Measurements from ENCODE around the gene RGS16.

The RGS16 gene

DNA sequence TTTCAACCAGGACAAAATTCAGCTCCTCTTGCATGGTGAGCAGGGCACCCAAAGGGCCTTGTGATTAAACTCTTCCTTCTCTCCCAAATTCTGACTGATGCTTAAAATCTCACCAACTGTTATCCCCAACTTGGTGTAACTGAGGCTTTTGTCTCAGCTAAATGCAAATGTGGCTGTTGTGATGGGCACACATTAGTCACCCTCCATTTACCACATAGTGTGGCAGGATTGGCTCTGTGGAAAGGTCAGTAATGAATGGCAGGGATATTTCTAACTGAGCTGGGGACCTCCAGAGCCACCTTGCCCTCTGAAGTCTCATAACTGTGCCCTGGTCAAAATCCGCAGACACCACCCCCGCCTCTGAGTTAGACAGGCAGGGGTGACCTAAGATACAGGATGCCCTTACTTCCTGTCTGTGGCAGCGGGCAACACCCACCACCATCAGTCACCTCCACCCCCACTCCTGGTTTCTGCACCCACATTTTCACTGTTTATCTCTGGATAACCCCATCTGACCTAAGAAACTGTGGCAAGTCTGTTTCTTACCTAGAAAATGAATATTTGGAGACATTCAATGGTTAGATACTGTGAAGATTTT is 25.4 kb upstream of the RGS16 start:
- WGBS, 2 experiments (ENCODE audit: insufficient coverage in 2 of 2) = 100% methylated on average over 3 of the region's 3 CpGs
- H3K4me3 ChIP-seq (ENCODE audit: extremely low read depth, insufficient read depth, low read length, poor library complexity, severe bottlenecking) = no peak overlapping the region
- H3K36me3 ChIP-seq (ENCODE audit: control insufficient read depth, insufficient read depth, low read length) = no peaks in the 10 kb centered on the region
- no peak overlapping the region for H3K27ac ChIP-seq (ENCODE audit: low read depth, low read length, severe bottlenecking)
- H3K9me3 ChIP-seq (ENCODE audit: control insufficient read depth, low read length) = no peaks in the 10 kb centered on the region
- H3K4me1 ChIP-seq (ENCODE audit: control insufficient read depth, insufficient read depth, low read length, poor library complexity, severe bottlenecking) = peaks cover 50% of the 10 kb centered on the region

DNA sequence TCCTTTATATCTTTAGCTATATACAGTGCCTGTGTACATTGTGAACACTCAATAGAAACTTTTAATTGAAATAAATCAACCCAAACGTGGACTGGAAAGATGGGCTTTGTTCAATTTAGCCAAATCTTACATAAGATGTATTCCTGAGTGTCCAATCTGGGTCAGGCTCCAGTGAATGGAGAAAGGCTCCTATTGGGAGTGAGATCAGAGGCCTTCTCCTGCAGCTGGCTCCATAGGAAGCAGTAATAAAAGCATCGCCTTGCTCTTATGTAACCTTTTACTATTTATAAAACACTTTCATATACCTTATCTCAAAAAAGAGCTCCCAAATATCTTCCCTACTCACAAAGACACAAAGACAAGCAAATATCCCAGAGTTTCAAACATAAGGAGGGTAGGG is 24.9 kb upstream of the RGS16 start:
- no peak overlapping the region for H3K27ac ChIP-seq (ENCODE audit: low read depth, low read length, severe bottlenecking)
- no peaks in the 10 kb centered on the region for H3K9me3 ChIP-seq (ENCODE audit: control insufficient read depth, low read length)
- peaks cover 50% of the 10 kb centered on the region for H3K4me1 ChIP-seq (ENCODE audit: control insufficient read depth, insufficient read depth, low read length, poor library complexity, severe bottlenecking)
- no peaks in the 10 kb centered on the region for H3K36me3 ChIP-seq (ENCODE audit: control insufficient read depth, insufficient read depth, low read length)
- 80 to 89% methylated on average over 1 of the region's 2 CpGs for WGBS, 2 experiments (ENCODE audit: insufficient coverage in 2 of 2)
- H3K4me3 ChIP-seq (ENCODE audit: extremely low read depth, insufficient read depth, low read length, poor library complexity, severe bottlenecking) = no peak overlapping the region

- H3K4me3 ChIP-seq (ENCODE audit: extremely low read depth, insufficient read depth, low read length, poor library complexity, severe bottlenecking) = no peak overlapping the region
- no peaks in the 10 kb centered on the region for H3K36me3 ChIP-seq (ENCODE audit: control insufficient read depth, insufficient read depth, low read length)
- H3K4me1 ChIP-seq (ENCODE audit: control insufficient read depth, insufficient read depth, low read length, poor library complexity, severe bottlenecking) = peaks cover 48% of the 10 kb centered on the region
- no peaks in the 10 kb centered on the region for H3K9me3 ChIP-seq (ENCODE audit: control insufficient read depth, low read length)
- H3K27ac ChIP-seq (ENCODE audit: low read depth, low read length, severe bottlenecking) = no peak overlapping the region
- WGBS, 2 experiments (ENCODE audit: insufficient coverage in 2 of 2) = 80% methylated on average over 1 of the region's 1 CpG; no CpG with 5 or more reads in 1 of the 2 experiments
These were observed 24.5 kb upstream of the RGS16 start for GRCh38 chr1:182628657-182629056.

DNA sequence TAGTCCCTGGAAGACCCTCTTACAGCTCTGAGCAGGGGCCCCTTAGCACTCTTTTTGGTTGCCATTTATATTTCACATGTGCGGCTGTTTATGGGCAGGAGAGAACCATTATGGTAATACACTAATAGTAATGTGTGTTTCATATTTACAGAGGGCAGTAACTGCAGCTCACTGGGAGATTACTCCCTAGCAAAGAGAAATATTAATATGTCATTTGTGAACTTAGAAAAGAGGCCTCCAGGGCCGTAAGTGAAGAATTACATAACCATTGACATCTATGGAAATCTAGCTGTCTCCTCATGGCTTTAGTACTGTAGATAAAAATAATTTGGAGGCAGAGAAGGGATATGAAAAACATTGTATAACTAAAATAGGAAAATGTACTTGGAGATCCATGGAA is 23.4 kb upstream of the RGS16 start:
- H3K9me3 ChIP-seq (ENCODE audit: control insufficient read depth, low read length) = no peaks in the 10 kb centered on the region
- no CpG with 5 or more reads among the region's 2 CpGs for whole genome bisulfite sequencing, 2 experiments (ENCODE audit: insufficient coverage in 2 of 2)
- H3K4me3 ChIP-seq (ENCODE audit: extremely low read depth, insufficient read depth, low read length, poor library complexity, severe bottlenecking) = no peak overlapping the region
- no peak overlapping the region for H3K27ac ChIP-seq (ENCODE audit: low read depth, low read length, severe bottlenecking)
- peaks cover 43% of the 10 kb centered on the region for H3K4me1 ChIP-seq (ENCODE audit: control insufficient read depth, insufficient read depth, low read length, poor library complexity, severe bottlenecking)
- H3K36me3 ChIP-seq (ENCODE audit: control insufficient read depth, insufficient read depth, low read length) = no peaks in the 10 kb centered on the region

DNA sequence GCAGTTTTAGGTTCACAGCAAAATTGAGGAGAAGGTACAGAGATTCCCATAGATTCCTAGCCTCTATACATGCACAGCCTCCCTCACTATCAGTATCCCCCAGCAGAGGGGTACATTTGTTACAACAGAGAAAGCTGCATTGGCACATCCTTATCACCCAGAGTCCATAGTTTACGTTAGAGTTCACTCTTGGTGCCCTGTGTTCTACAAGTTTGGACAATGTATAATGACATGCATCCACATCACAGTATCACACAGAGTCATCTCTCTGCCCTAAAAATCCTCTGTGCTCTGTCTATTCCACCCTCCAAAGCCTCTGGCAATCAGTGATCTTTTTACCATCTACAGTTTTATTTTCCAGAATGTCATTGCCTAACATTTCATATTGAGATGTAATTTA is 22.3 kb upstream of the RGS16 start:
- H3K9me3 ChIP-seq (ENCODE audit: control insufficient read depth, low read length) = no peaks in the 10 kb centered on the region
- no peaks in the 10 kb centered on the region for H3K36me3 ChIP-seq (ENCODE audit: control insufficient read depth, insufficient read depth, low read length)
- H3K4me1 ChIP-seq (ENCODE audit: control insufficient read depth, insufficient read depth, low read length, poor library complexity, severe bottlenecking) = peaks cover 40% of the 10 kb centered on the region
- no peak overlapping the region for H3K27ac ChIP-seq (ENCODE audit: low read depth, low read length, severe bottlenecking)
- 100% methylated on average over 1 of the region's 1 CpG; no CpG with 5 or more reads in 1 of the 2 experiments for WGBS, 2 experiments (ENCODE audit: insufficient coverage in 2 of 2)
- no peak overlapping the region for H3K4me3 ChIP-seq (ENCODE audit: extremely low read depth, insufficient read depth, low read length, poor library complexity, severe bottlenecking)

DNA sequence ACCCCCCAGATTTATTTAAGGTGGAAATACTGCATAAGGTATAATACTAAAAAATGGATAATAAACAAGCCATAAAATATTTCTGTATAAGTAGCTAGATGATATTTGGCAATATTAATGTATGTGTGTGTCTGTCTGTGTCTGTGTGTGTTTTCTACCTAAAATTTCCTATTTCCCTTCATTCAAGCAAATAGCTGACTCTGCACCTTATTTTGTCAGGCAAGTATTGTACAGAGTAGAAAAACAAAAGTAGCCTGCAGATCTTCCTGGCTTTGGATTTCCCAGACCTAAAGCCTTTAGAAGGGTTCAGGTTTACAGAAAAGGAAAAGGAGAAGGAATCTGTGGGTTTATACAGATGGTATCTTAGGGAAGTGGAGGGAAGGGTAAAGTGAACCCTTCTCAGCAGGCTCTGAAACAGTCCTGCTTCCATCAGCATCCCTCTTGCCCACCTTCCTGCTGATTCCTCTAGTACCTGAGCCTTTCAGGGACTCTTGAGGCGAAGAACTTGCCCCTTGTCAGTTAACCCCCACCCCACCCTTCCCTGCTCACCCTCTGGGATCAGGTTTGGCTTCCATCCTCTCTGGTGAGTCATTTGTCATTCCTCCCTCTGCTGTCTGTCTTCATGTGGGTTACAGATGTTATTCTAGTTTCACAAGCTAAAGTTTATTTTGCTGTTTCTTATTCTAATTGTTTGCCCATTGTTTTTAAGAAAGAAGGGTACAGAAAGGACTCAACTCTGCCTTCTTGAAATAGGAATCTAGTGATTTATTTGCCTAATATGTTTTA is 21.7 kb upstream of the RGS16 start:
- Histone ChIP-seq H3K4me1 (ENCODE audit: control insufficient read depth, insufficient read depth, low read length, poor library complexity, severe bottlenecking) (peaks cover 37% of the 10 kb centered on the region), H3K36me3 (ENCODE audit: control insufficient read depth, insufficient read depth, low read length) (no peaks in the 10 kb centered on the region), H3K27ac (ENCODE audit: low read depth, low read length, severe bottlenecking) (no peak overlapping the region), H3K4me3 (ENCODE audit: extremely low read depth, insufficient read depth, low read length, poor library complexity, severe bottlenecking) (no peak overlapping the region), H3K9me3 (ENCODE audit: control insufficient read depth, low read length) (no peaks in the 10 kb centered on the region)
- 70 to 75% methylated on average over 1 of the region's 1 CpG for WGBS, 2 experiments (ENCODE audit: insufficient coverage in 2 of 2)

DNA sequence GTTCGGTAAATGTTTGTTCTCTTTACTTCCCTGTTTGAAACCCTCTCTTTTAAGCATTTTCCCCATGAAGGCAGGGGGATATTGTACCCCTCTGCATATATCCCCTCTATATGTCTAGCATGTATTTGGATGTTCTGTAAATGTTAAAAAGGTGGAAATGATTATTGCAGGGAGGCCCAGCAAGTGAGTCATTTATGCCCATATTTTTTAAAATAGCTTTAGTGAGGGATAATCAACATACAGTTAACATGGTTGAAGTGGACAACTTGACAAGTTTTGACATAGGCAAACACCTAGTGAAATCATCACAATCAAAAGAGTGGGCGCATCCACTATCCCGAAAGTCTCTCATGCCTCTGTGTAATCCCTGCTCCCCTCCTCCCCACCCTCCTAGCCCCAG is 20.8 kb upstream of the RGS16 start:
- no peak overlapping the region for H3K4me3 ChIP-seq (ENCODE audit: extremely low read depth, insufficient read depth, low read length, poor library complexity, severe bottlenecking)
- no peaks in the 10 kb centered on the region for H3K36me3 ChIP-seq (ENCODE audit: control insufficient read depth, insufficient read depth, low read length)
- WGBS, 2 experiments (ENCODE audit: insufficient coverage in 2 of 2) = 78% methylated on average over 2 of the region's 3 CpGs; no CpG with 5 or more reads in 1 of the 2 experiments
- no peak overlapping the region for H3K27ac ChIP-seq (ENCODE audit: low read depth, low read length, severe bottlenecking)
- H3K4me1 ChIP-seq (ENCODE audit: control insufficient read depth, insufficient read depth, low read length, poor library complexity, severe bottlenecking) = peaks cover 28% of the 10 kb centered on the region
- no peaks in the 10 kb centered on the region for H3K9me3 ChIP-seq (ENCODE audit: control insufficient read depth, low read length)

- no peak overlapping the region for H3K27ac ChIP-seq (ENCODE audit: low read depth, low read length, severe bottlenecking)
- 90% methylated on average over 1 of the region's 1 CpG; no CpG with 5 or more reads in 1 of the 2 experiments for WGBS, 2 experiments (ENCODE audit: insufficient coverage in 2 of 2)
- H3K4me1 ChIP-seq (ENCODE audit: control insufficient read depth, insufficient read depth, low read length, poor library complexity, severe bottlenecking) = peaks cover 23% of the 10 kb centered on the region
- H3K36me3 ChIP-seq (ENCODE audit: control insufficient read depth, insufficient read depth, low read length) = no peaks in the 10 kb centered on the region
- no peaks in the 10 kb centered on the region for H3K9me3 ChIP-seq (ENCODE audit: control insufficient read depth, low read length)
- H3K4me3 ChIP-seq (ENCODE audit: extremely low read depth, insufficient read depth, low read length, poor library complexity, severe bottlenecking) = no peak overlapping the region
These were observed 20.4 kb upstream of the RGS16 start for GRCh38 chr1:182624577-182624976.

- Histone ChIP-seq H3K36me3 (ENCODE audit: control insufficient read depth, insufficient read depth, low read length) (no peaks in the 10 kb centered on the region), H3K4me3 (ENCODE audit: extremely low read depth, insufficient read depth, low read length, poor library complexity, severe bottlenecking) (no peak overlapping the region), H3K27ac (ENCODE audit: low read depth, low read length, severe bottlenecking) (no peak overlapping the region), H3K9me3 (ENCODE audit: control insufficient read depth, low read length) (no peaks in the 10 kb centered on the region), H3K4me1 (ENCODE audit: control insufficient read depth, insufficient read depth, low read length, poor library complexity, severe bottlenecking) (peaks cover 24% of the 10 kb centered on the region)
- 81 to 86% methylated on average over 5 of the region's 6 CpGs for WGBS, 2 experiments (ENCODE audit: insufficient coverage in 2 of 2)
These were observed 18.8 kb upstream of the RGS16 start for GRCh38 chr1:182622901-182623528.

- Histone ChIP-seq H3K4me1 (ENCODE audit: control insufficient read depth, insufficient read depth, low read length, poor library complexity, severe bottlenecking) (peaks cover 34% of the 10 kb centered on the region), H3K27ac (ENCODE audit: low read depth, low read length, severe bottlenecking) (no peak overlapping the region), H3K4me3 (ENCODE audit: extremely low read depth, insufficient read depth, low read length, poor library complexity, severe bottlenecking) (no peak overlapping the region), H3K9me3 (ENCODE audit: control insufficient read depth, low read length) (no peaks in the 10 kb centered on the region), H3K36me3 (ENCODE audit: control insufficient read depth, insufficient read depth, low read length) (no peaks in the 10 kb centered on the region)
- WGBS, 2 experiments (ENCODE audit: insufficient coverage in 2 of 2) = 100% methylated on average over 1 of the region's 2 CpGs; no CpG with 5 or more reads in 1 of the 2 experiments
These were observed 17.7 kb upstream of the RGS16 start for GRCh38 chr1:182621906-182622305.

Data from mesodermal cell (in vitro differentiated cells).